Measurements from ENCODE around the gene CYP4F8.
A peak's percentile ranks its signal among the peaks of the same experiment; 100 is the strongest.

CYP4F8 gene

DNA sequence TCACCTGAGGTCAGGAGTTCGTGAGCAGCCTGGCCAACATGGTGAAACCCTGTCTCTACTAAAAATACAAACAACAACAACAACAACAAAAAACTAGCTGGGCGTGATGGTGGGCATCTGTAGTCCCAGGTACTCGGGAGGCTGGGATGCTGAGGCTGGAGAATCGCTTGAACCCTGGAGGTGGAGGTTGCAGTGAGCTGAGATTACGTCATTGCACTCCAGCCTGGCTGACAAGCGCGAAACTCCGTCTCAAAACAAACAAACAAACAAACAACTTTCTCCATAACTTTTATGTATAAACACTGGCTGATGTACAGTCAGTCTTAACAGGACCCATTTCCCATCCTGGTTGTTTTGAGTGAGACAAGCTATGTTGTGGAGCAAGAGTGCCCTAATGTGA is 5.8 kb upstream of the CYP4F8 start:
- Histone ChIP-seq H3K27ac (no peak overlapping the region), H3K4me1 (peaks cover 0 to 33% (median 26%) of the 10 kb centered on the region in 10 experiments; a peak in 16 of 20 replicates), H3K4me2 (no peak overlapping the region), H3K36me3 (no peaks in the 10 kb centered on the region), H3K9me3 (replicated peaks in 1 of 11) (no peaks in the 10 kb centered on the region), H3K9ac (no peak overlapping the region), H3K4me3 (no peak overlapping the region), H3K27me3 (no peaks in the 10 kb centered on the region), H4K20me1 (no peaks in the 10 kb centered on the region)
- TF ChIP-seq Cebpa-rat (IDR thresholded peaks at IDR 0.05), result no peak

DNA sequence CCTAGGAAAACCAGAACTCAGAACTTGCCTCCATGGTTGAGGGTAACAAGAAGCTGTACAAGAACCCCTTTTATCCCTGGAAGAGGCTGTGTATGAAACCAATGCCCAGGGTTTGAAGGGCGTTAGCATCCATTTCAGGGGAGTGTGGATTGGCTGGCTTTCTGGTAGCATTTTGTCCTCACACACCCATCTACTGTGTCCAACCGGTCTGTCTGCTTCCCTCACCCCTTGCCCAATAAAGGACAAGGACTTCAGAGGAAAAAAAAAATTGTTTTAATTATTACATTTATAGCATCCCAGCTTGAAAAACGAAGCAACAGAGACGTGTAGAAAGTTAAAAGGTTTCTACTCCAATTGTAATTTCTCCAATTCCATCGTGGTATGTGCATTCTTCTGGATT is 2.7 kb upstream of the CYP4F8 start:
- H4K20me1 ChIP-seq, result no peaks in the 10 kb centered on the region
- H3K4me1 ChIP-seq, result peaks cover 2 to 24% (median 19%) of the 10 kb centered on the region in 10 experiments; a peak in 16 of 20 replicates
- no peaks in the 10 kb centered on the region for H3K9me3 ChIP-seq (replicated peaks in 1 of 11)
- no peak overlapping the region for H3K9ac ChIP-seq
- no peak overlapping the region for H3K4me2 ChIP-seq
- no peak overlapping the region for H3K4me3 ChIP-seq
- H3K27ac ChIP-seq, result no peak overlapping the region
- H3K27me3 ChIP-seq, result no peaks in the 10 kb centered on the region
- H3K36me3 ChIP-seq, result no peaks in the 10 kb centered on the region
- no peak for TF ChIP-seq Cebpa-rat (IDR thresholded peaks at IDR 0.05)

DNA sequence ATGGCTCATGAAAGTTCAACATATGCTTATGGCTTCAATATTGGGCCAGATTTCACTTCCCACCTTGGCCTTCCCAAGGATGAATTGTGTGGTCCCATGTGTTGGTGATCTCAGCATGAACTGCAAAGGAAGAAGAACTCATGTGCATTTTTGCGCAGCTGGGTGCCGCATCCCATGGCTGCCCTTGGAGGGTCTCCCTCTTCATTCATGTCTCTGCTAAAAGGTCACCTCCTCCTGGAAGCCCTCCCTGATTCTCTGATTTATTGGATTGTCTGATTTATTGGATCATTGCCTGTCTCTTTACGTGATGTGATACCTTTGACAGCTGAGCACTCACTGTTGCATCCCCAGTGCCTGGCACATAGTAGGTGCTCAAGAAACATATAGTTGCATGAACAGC is 1.7 kb upstream of the CYP4F8 start:
- Histone ChIP-seq H3K27me3 (no peaks in the 10 kb centered on the region), H3K9me3 (replicated peaks in 1 of 11) (no peaks in the 10 kb centered on the region), H3K4me2 (no peak overlapping the region), H4K20me1 (no peaks in the 10 kb centered on the region), H3K4me1 (peaks cover 0 to 27% (median 18%) of the 10 kb centered on the region in 10 experiments; a peak in 16 of 20 replicates), H3K4me3 (no peak overlapping the region), H3K36me3 (no peaks in the 10 kb centered on the region), H3K27ac (no peak overlapping the region), H3K9ac (no peak overlapping the region)
- no peak for TF ChIP-seq Cebpa-rat (IDR thresholded peaks at IDR 0.05)

DNA sequence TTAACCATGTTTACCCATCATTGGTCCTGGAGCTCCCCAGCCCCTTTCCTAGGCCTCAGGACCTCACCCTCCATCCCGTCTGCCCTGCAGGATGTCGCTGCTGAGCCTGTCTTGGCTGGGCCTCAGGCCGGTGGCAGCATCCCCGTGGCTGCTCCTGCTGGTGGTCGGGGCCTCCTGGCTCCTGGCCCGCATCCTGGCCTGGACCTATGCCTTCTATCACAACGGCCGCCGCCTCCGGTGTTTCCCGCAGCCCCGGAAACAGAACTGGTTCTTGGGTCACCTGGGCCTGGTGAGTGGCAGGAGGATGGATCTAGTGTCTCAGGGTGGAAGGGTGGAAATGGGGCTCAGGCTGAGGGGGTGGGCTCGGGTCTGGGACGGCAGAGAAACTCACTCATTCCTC is 508 bp downstream of the CYP4F8 start:
- no peak for TF ChIP-seq Cebpa-rat (IDR thresholded peaks at IDR 0.05)
- Histone ChIP-seq H3K27ac (no peak overlapping the region), H3K4me2 (no peak overlapping the region), H3K27me3 (no peaks in the 10 kb centered on the region), H3K9me3 (replicated peaks in 1 of 11) (no peaks in the 10 kb centered on the region), H3K36me3 (no peaks in the 10 kb centered on the region), H4K20me1 (no peaks in the 10 kb centered on the region), H3K9ac (no peak overlapping the region), H3K4me1 (peaks cover 0 to 24% (median 18%) of the 10 kb centered on the region in 10 experiments; a peak in 16 of 20 replicates), H3K4me3 (no peak overlapping the region)

DNA sequence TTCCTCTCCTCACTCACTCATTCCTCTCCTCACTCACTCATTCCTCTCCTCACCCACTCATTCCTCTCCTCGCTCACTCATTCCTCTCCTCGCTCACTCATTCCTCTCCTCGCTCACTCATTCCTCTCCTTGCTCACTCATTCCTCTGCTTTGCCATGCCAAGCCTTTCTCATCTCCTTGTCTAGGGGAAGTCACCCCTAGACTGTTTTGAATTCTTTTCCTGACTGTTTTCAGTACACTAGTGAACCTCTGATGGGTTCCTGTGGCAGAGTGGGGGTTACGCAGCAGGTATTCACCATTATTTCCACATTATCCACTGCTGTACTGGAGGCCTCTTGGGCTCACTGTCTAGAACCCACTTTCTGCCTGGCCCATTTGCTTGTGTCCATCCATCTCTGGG is 1.2 kb downstream of the CYP4F8 start:
- Histone ChIP-seq H3K9ac (no peak overlapping the region), H3K27ac (no peak overlapping the region), H3K27me3 (no peaks in the 10 kb centered on the region), H3K4me2 (peak overlapping the region in 9 of 11 experiments; percentile 33 to 68 (median 50); a peak in 10 of 22 replicates), H4K20me1 (no peaks in the 10 kb centered on the region), H3K4me1 (peaks cover 0 to 20% (median 16%) of the 10 kb centered on the region in 10 experiments; a peak in 16 of 20 replicates), H3K36me3 (no peaks in the 10 kb centered on the region), H3K9me3 (replicated peaks in 1 of 11) (no peaks in the 10 kb centered on the region), H3K4me3 (no peak overlapping the region)
- TF ChIP-seq Cebpa-rat (IDR thresholded peaks at IDR 0.05), result no peak

DNA sequence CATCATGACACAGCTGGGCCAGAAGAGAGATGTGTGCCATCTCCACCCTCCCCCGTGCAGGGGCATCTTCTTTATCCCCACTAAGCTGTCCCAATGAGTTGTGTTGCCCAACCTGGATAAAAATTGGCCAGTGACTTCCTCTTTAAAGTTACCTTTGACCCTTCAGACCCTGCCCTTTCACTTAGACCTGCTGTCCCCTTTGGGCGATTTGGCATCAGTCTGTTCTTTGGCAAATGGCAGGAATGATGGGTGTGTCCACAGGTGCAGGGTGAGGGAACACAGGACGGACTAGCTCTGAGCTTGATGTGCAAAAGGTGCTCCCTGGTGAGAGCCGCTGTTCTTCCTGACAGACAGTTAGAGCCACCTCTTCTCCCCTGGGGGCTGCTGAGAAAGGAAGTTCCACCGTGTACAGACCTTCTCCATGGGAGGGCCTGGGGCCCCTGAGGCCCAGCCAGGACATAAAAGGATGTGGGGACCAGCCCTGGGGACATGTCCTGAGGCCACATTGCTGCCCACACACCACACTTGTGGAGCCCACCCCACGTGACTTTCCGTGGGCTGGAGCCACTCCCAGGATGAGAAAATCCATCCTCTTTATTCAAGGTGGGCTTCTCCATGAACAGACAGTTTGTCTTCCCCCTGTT is 1.7 kb downstream of the CYP4F8 start:
- no peak for TF ChIP-seq Cebpa-rat (IDR thresholded peaks at IDR 0.05)
- H3K4me1 ChIP-seq, result peaks cover 0 to 20% (median 16%) of the 10 kb centered on the region in 10 experiments; a peak in 16 of 20 replicates
- no peaks in the 10 kb centered on the region for H3K36me3 ChIP-seq
- no peak overlapping the region for H3K4me3 ChIP-seq
- no peak overlapping the region for H3K9ac ChIP-seq
- H4K20me1 ChIP-seq, result 0 out of 22 replicates have a peak, but pooled peaks cover 0 to under 1% (median 0%) of the 10 kb centered on the region in 11 experiments
- H3K27me3 ChIP-seq, result no peaks in the 10 kb centered on the region
- peak overlapping the region in 9 of 11 experiments; percentile 33 to 68 (median 50); a peak in 18 of 22 replicates for H3K4me2 ChIP-seq
- H3K27ac ChIP-seq, result no peak overlapping the region
- H3K9me3 ChIP-seq (replicated peaks in 1 of 11), result no peaks in the 10 kb centered on the region

DNA sequence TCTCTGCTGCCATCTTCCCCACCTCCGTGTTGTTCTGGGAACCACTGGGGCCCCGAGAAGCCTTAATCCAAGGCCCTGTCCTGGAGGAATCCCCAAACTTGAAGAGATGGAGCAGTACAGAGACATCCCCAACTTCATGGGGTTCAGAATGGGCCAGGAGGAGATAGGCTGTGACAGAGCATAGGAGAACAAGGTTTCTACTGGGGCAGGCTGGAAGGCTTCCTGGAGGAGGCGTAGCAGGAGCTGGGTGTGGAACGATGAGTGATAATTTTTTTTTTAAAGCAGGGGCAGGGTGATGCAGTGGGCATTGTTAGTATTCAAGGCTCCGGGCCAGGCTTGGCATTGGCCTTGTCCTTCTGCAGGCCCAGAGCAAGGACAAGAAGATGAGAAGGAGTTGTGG is 3.3 kb downstream of the CYP4F8 start:
- no peak for TF ChIP-seq Cebpa-rat (IDR thresholded peaks at IDR 0.05)
- no peaks in the 10 kb centered on the region for H3K36me3 ChIP-seq
- peak overlapping the region in 5 of 11 experiments; percentile 5 to 46 (median 22); a peak in 5 of 22 replicates for H3K4me2 ChIP-seq
- no peaks in the 10 kb centered on the region for H3K9me3 ChIP-seq (replicated peaks in 1 of 11)
- peaks cover 0 to 6% (median 0%) of the 10 kb centered on the region in 11 experiments; a peak in 3 of 22 replicates for H4K20me1 ChIP-seq
- no peak overlapping the region for H3K27ac ChIP-seq
- H3K27me3 ChIP-seq, result no peaks in the 10 kb centered on the region
- no peak overlapping the region for H3K4me3 ChIP-seq
- peaks cover 0 to 20% (median 16%) of the 10 kb centered on the region in 10 experiments; a peak in 16 of 20 replicates for H3K4me1 ChIP-seq
- no peak overlapping the region for H3K9ac ChIP-seq

DNA sequence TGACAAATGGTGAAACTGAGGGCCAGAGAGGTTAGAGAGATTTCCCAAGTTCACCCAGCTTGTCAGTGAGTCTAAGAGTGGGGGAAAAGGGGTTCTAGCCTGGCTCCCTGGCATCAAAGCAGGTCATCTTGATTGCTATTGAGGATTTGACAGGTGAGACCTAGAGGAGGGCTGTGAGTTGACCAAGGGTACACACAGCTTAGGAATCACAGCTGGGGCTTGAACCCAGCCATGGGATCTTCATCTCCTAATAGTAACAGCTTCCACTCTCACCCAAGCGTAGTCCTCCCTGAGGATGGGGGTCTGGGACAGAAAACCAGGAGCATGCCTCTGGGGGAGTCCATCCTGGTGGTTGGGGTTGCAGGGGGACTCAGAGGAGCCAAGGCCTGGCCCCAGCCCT is 6.8 kb downstream of the CYP4F8 start:
- Histone ChIP-seq H4K20me1 (peaks cover 0 to 6% (median 0%) of the 10 kb centered on the region in 11 experiments; a peak in 4 of 22 replicates), H3K4me1 (peaks cover 0 to 14% (median 11%) of the 10 kb centered on the region in 10 experiments; a peak in 16 of 20 replicates), H3K27me3 (no peaks in the 10 kb centered on the region), H3K27ac (no peak overlapping the region), H3K36me3 (no peaks in the 10 kb centered on the region), H3K4me3 (no peak overlapping the region), H3K4me2 (no peak overlapping the region), H3K9me3 (replicated peaks in 1 of 11) (no peaks in the 10 kb centered on the region), H3K9ac (no peak overlapping the region)
- no peak for TF ChIP-seq Cebpa-rat (IDR thresholded peaks at IDR 0.05)

DNA sequence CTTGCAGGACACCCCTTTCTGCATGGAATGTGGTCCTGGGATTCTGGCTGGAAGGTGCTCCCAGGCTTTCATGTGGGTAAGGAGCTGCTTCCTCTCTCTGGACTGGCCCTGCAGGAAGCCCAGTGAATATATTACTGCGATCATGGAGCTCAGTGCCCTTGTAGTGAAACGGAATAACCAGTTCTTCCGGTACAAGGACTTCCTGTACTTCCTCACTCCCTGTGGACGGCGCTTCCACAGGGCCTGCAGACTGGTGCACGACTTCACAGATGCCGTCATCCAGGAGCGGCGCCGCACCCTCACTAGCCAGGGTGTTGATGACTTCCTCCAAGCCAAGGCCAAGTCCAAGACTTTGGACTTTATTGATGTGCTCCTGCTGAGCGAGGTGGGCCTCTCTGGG is 8.0 kb downstream of the CYP4F8 start:
- H3K36me3 ChIP-seq, result no peaks in the 10 kb centered on the region
- H3K4me2 ChIP-seq, result no peak overlapping the region
- no peak for TF ChIP-seq Cebpa-rat (IDR thresholded peaks at IDR 0.05)
- H3K27me3 ChIP-seq, result no peaks in the 10 kb centered on the region
- peaks cover 0 to 5% (median 3%) of the 10 kb centered on the region in 10 experiments; a peak in 9 of 20 replicates for H3K4me1 ChIP-seq
- no peak overlapping the region for H3K27ac ChIP-seq
- H3K9ac ChIP-seq, result no peak overlapping the region
- no peaks in the 10 kb centered on the region for H3K9me3 ChIP-seq (replicated peaks in 1 of 11)
- no peak overlapping the region for H3K4me3 ChIP-seq
- H4K20me1 ChIP-seq, result peaks cover 0 to 6% (median 0%) of the 10 kb centered on the region in 11 experiments; a peak in 4 of 22 replicates

Measured in BLaER1 treated with 17β-estradiol and CSF1 and Interleukin-3, amounts not matched to agents 10 nM and 100 nM (cell line).